GM21576 (cell line): Measurements from ENCODE around the gene NPIPB8.
"Not testable (repeated sequence)": the region's sequence is repeated elsewhere in the genome, so short reads cannot be mapped to it uniquely, and the experiment has no call there.

Experiments used
- ATAC-seq: cut with Tn5 transposase; IDR thresholded peaks from one replicate; pipeline ENCODE4 v1.9.1; 2021; ENCODE audit warnings: mild to moderate bottlenecking, moderate library complexity; ENCODE audit not compliant: unreplicated experiment

The NPIPB8 gene

DNA sequence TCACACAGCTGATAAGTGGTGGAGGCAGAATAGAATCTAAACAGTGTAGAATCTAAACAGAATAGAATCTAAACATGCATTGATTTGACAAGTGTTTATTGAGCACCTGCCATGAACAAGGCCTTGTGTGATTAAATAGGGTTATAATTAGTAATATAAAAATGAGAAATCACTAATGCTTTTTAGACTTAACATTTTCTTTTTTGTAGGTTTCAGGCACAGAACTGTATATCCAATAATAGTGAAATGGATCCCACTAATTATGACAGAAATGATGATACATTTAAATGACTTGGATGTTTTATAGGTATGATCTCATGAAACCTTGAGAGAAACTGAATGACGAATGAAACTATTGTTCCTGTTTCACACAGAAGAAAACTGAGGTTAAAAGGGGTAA lies at the start of gene NPIPB8:
TSS of gene NPIPB8 (plus strand) at position 301 of the 400 bp plus-strand sequence. CDS start 296 bp downstream, outside the sequence.
- not testable (repeated sequence) for ATAC-seq

DNA sequence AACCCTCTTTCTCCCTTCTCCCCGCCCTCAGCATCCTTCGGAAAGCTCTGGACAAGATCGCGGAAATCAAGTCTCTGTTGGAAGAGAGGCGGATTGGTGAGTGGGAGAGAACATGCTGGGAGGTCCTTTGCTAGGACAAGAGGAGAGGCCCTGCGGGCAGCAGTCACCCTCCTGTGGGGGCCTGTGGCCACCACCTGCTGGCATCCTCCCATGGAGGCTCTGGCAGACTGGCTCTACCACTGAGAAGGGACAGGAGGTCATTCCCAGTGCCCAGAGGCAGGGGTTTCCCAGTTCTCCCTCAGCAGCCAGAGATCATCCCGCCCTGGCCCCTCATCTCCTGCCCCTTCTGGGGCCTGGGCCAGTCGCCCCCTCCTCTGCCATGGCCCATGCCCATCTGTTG lies 48.8 kb upstream of the NPIPB8 start:
- no peak for ATAC-seq

DNA sequence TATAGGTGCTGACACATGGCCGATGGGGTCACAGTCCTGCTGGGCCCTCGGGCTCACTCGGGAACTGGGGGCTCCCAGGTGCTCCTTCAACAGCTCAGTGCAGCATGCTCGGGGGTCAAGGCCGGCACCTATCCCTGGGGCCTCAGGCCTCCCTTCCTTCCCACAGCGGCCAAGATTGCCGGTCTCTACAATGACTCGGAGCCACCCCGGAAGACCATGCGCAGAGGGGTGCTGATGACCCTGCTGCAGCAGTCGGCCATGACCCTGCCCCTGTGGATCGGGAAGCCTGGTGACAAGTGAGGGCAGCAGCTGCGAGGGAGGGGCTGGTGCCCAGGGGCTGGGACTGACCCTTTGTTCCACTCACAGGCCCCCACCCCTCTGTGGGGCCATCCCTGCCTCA lies 47.9 kb upstream of the NPIPB8 start:
- no peak for ATAC-seq

DNA sequence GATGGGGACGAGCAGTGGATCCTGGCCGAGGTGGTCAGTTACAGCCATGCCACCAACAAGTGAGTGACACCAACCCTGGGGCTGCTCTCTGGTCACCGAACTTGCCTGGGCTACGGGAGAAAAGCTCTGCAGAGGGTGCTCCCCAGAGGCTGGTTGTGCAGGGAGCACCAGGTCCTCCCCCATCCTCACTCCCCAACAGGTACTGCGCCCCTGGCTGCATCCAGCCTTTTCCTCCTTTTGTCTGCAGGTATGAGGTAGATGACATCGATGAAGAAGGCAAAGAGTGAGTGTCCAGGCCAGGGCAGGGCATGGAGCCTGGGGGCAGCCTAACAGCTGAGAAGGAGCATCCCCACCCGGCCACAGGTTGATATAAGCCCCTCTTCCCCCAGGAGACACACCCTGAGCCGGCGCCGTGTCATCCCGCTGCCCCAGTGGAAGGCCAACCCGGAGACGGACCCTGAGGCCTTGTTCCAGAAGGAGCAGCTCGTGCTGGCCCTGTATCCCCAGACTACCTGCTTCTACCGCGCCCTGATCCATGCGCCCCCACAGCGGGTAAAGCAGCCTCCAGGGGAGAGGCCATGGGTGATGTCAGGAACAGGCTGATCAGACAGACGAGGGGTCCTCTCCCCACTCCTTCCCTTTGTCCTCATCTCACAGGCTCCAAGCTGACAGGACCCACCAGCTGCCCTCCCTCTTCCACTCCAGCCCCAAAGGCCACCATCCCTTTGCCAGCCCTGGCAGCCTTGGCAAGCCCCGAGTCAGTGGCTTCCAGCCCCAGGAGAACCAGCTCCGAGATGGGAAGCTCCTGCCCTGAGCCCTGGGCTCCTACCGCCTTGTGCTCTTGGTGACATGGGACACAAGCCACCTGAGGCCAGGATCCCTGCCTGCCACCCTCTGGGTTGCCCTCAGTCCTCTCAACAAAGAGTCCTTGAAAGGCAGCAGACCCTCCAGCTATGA lies 47.2 kb upstream of the NPIPB8 start:
- ATAC-seq, result no peak

DNA sequence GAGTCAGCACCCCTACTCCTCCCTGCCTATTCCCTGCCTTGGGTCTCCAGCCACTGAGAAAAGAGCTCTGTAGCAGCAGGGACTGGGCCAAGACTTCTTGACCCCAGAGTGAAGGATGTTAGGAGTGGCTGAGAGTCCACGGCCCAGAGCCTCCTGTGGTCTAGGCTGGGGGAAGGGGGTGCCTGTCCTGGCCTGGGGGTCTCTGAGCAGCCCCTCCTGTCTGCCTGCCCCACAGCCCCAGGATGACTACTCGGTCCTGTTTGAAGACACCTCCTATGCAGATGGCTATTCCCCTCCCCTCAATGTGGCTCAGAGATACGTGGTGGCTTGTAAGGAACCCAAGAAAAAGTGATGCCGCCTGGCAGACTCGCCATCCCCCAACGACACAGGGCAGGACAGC lies 46.5 kb upstream of the NPIPB8 start:
- no peak for ATAC-seq

DNA sequence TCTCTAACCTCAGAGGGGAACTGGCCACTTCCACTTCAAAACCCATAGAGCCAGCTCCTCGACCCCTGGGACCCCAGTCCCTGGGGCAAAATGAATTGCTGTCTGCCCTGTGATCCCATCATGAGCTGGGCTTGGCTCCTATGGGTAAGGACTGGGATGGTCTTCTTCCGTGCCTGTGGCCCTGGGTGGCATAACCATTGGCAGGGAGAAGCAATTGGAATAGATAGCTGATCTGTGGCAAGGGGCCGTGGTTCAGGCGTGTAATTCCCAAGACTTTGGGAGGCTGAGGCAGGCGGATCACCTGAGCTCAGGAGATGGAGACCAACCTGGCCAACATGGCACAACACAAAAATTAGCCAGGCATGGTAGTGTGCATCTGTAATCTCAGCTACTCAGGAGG lies 45.4 kb upstream of the NPIPB8 start:
- no peak for ATAC-seq

DNA sequence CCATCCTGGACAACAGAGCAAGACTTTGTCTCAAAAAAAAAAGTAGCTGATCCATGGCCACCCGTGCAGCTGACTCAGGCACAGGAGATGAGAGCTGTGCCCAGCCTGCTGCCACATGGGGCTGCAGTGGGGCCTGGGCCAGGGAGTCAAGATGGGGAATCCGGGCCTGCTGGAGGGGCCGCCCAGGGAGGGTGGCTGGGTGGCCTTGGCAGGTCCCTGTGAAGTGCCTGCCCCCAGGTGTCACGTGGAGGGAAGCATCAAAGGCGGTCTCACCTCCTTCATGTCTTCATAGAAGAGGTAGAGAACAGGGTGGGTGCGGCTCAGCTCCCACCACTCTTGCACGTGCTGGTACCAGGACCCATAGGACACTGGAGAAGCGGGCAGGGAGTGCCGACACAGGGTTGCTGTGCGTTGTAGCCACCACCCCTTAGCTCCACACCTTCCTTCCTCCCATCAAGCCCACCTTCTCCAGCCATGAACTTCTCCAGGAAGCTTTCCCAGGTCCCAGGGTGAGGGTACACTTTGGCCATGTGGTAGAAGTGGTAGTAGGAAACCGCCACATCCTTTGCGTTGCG lies 44.8 kb upstream of the NPIPB8 start:
- ATAC-seq, result no peak

DNA sequence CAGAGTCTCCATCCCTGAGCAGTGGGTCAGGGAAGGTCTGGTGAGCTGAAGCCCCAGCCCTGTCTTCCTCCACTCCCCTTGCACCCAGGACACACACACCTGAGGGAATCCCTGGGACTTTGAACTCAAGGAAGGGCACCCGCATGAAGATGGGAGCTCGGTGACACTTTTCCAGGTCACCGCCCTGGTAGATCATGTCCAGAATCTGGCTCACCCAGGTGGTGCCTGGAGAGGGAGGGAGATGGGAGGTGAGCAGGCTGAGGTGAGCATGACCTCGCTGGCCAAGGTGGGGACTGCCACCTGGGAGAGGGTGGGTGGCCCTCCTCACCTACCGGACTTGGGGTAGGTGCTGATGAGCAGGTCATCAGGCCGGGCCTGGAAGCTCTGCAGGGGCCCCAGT lies 42.4 kb upstream of the NPIPB8 start:
- not testable (repeated sequence) for ATAC-seq

DNA sequence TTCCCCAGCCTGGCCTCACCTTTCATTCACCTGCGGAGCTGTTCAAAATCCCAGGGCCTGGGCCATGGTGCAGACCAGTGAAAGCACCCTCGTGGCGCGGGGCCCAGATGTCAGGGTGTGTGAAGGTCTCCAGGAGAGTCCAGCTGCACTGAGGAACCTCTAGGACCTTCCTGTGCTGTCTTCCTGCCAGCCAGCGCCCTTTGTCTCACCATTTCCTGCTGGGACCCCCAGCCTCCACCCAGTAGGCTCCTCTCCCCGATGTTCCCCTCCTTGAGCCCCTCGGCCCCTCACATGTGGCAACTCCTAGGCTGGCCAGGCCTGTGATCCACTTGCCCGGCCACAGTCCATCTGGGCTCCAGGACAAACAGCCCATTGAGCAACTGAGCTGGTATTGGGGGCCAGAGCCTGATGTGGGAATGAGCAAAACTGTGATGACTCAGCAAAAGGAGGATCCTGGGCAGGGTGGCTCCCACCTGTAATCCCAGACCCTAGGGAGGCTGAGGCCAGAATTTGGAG lies 41.7 kb upstream of the NPIPB8 start:
- ATAC-seq, result no peak

DNA sequence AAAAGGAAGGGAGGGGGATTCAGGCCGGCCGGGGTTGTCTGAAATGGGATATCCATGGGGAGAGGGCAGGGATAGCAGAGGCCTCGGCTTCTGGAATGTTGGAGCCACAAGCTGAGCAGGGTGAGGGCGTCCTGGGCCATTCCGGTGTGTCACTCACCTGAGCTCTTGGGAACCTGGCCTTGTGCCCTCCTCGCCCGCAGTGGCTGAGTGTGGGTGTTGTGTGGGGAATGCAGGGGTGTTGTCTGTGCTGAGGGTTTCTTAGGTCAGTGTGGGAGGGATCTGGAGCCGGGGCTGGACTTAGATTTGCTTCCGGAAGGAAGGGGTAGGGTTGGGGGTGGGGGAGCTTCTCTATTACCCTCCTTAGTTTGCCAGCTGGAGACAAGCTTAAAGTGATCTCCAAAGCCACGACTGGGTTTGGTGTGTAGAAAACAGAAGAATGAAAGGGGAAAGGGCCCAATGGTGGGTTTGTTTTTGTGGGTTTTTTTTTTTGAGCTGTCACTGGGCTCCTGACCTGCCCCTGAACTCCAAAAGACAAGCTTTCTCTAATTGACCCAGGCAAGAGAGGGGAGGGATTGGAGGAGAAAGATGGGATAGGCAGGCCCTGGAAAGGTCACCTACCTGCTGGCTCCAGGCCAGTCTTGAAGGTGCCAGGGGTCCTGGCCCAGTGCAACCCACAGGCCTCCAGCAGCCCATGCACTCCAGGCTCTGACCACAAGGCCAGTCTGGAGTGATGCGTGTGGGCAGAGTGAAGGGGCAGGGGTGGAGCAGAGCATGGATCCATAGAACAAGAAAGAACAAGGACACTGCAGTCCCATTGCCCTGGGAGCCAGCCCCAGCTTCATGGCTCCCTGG lies 40.8 kb upstream of the NPIPB8 start, which contains the start of gene SULT1A2:
TSS of gene SULT1A2 (minus strand) at position 211 of the 852 bp plus-strand sequence. CDS start 1,120 bp downstream, outside the sequence.
- ATAC-seq, result no peak

DNA sequence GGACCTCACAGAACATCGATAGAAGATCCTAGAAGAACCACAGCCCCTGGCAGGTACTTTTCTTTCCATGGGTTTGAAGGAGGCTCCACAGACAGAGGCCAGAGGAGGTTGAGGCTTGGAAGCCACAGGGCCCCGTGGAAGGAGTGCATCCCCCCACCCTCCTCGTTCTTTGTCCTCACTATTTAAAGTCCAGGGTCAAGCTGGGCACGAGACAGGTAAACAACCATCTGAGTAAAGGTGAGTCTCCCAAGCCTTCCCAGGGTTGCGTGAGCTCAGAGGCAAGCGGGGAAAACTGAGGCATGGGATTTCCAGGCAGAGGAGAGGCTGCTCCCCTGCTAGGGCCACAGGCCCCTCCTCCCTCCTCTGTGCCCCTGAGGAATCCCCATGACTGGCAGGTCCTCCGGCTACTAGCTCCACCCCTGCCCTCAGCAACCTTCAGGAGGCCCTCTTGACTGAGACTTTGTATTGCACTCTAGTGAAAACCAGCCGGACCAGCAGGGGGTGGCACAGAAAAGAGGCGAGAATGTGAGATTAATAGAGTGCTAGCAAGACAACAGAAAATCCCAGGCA lies 40.1 kb upstream of the NPIPB8 start:
- ATAC-seq, result no peak

DNA sequence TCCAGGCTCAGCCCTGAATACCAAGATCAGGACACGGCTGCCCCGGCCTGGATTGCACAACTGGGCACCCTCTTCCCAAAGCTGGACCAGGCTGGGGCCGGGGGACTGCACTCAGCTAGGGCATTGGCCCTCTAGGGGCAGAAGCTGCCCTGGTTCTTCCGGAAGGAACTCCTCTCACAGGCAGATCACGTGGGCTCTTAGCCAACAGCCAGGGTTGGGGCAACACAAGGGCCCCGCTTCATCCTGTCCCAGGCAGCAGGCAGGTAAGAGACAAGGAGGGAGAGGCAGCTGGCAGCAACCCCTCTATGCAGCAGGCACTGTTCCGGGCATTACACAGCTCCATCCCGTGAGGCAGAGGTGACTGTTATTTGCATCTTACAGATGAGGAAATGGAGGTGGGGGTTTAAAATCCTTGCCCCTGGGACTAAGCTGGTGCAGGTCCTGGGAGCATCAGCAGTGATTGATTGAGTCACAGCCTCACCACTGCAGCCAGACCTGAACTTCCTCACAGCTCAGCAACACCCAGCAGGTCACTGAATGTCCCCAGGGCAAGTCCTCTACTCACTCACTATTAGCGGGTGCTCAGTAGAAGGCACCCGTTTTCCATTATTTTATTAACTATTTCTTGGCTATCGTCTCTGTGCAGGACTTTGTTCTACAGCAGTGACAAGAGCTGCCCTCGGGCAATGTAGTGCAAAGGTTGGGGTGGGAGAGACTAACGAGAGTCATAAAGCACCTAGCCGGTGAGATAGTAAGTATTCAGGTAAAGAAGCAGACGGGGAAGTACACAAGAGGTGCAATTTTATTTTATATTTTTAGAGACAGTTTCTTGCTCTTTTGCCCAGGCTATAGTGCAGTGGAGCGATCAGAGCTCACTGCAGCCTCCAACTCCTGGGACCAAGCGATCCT lies 38.2 kb upstream of the NPIPB8 start:
- peak; percentile 68 for ATAC-seq

DNA sequence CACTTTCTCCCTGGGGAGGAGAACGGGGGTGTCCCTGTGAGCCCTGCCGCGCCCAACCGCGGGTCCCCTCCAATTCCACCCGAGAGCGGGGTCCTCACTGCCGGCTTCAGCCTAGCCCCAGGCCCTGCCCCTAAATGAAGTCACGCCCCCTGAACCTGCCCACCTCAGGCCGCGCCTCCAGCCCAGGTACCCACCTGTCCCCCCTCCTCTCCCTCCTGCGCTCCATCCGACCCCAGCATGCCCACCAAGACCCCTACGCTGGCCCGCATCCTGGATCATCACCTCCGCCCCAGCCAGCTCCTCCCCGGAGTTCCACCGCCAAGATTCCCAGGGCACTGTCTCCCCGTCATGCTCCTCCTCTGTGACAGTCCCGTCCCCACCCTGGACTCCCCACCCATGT lies 36.9 kb upstream of the NPIPB8 start:
- not testable (repeated sequence) for ATAC-seq

DNA sequence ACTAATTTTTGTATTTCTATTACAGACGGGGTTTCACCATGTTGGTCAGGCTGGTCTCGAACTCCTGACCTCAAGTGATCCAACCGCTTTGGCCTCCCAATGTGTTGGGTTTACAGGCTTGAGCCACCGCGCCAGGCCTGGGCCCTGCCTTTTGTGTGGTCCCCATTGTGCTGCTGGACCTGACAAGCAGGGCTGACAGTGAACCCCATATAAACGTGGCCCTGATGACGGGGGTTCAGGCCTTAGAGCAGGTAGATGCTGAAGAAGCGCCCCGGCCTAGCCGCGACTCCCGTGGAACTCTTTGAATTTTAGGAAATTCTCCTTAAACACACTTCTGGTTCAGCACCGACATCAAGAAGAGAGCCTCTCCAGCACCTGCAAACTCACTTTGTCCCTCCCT lies 36.3 kb upstream of the NPIPB8 start:
- not testable (repeated sequence) for ATAC-seq

DNA sequence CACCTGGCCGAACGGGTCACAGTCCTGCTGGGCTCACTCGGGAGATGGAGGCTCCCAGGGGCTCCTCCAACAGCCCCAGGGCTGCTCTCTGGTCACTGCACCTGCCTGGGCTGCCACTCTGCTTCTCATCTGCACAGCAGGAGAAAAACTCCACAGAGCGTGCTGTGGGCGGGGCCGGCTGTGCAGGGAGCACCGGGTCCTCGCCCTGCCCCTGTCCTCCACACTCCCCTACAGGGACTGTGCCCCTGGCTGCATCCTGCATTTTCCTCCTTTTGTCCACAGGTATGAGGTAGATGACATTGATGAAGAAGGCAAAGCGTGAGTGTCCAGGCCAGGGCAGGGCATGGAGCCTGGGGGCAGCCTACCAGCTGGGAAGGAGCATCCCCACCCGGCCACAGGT lies 35.8 kb upstream of the NPIPB8 start:
- ATAC-seq, result not testable (repeated sequence)

DNA sequence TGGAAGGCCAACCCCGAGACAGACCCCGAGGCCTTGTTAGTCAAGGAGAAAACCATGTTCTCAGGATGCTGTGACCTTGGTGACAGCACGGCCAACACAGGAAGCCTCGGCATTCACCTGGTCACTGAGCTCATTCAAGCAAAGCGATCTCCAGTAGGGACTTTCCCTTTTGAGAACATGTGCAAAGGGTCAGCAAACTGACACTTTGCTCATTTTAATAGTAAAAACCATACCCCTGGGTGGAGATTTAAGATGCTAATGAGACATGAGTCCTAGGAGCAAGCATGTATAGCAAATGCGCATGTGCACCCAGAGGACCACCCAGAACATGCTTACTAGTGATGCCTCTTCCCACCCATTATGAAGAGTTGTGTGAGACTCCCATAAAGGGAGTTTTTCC lies 35.3 kb upstream of the NPIPB8 start:
- no peak for ATAC-seq

DNA sequence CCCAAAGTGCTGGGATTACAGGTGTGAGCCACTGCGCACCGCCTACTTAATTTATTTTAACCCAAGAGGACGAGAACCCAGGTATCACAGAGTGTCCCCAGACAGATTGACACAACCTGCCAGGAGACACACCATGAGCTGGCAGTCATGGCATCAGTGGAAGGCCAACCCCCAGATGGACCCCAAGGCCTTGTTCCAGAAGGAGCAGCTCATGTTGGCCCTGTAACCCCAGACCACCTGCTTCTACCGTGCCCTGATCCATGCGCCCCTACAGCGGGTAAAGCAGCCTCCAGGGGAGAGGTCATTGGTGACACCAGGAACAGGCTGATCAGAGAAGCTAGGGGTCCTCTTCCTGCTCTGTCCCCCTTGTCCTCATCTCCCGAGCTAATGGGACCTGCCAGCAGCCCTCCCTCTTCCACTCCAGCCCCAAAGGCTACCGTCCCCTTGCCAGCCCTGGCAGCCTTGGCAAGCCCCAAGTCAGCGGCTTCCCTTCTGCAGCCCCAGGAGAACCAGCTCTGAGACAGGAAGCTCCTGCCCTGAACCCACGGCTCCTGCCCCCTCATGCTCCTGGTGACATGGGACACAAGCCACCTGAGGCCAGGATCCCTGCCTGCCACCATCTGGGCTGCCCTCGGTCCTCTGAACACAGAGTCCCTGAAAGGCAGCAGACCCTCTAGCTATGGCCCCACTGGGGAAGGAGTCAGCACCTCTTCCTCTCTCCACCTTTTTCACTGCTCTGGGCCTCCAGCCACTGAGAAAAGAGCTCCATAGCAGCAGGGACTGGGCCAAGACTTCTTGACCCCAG lies 34.3 kb upstream of the NPIPB8 start:
- no peak for ATAC-seq

DNA sequence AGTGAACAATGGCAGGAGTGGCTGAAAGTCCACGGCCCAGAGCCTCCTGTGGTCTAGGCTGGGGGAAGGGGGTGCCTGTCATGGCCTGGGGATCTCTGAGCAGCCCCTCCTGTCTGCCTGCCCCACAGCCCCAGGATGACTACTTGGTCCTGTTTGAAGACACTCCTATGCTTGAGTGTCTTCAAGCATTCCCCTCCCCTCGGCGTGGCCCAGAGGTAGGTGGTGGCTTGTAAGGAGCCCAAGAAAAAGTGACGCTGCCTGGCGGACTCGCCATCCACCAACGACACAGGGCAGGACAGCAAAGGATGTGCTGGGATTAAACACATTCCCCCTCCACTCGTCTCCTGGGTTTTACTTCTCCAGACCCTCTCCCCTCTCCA lies 33.7 kb upstream of the NPIPB8 start:
- ATAC-seq, result no peak
